Measurements from ENCODE around the gene CCDC154.

The CCDC154 gene

DNA sequence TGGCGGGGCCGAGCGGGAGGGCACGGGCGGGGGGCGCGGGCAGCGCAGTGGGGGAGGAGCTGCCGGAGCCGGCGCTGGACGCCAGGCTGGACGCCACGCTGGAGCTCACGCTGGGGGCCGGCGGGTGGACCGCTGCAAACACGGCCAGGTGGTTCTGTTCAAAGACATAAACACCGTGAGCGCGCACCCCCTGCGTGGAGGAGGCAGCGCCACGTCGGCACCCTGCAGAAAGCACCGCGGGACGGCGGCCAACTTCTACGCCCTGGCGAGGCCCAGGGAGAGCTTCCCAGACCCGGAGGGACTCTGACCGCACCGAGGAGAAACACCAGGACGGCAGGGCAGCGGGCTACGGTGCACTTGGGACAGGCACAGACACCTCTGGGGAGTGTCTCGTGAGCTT, 59.1 kb downstream of the CCDC154 start:
- no peak for DNase-seq (ENCODE audit: low spot score)

Data from iPS-NIHi11 (cell line).